HS-27A (cell line): ENCODE data around the gene MRPL2.

Experiments
- DNase-seq: peaks from one replicate; pipeline ENCODE4 v3.0.0-alpha.2; 2012; ENCODE audit warnings: low read depth, missing footprints

The MRPL2 gene

DNA sequence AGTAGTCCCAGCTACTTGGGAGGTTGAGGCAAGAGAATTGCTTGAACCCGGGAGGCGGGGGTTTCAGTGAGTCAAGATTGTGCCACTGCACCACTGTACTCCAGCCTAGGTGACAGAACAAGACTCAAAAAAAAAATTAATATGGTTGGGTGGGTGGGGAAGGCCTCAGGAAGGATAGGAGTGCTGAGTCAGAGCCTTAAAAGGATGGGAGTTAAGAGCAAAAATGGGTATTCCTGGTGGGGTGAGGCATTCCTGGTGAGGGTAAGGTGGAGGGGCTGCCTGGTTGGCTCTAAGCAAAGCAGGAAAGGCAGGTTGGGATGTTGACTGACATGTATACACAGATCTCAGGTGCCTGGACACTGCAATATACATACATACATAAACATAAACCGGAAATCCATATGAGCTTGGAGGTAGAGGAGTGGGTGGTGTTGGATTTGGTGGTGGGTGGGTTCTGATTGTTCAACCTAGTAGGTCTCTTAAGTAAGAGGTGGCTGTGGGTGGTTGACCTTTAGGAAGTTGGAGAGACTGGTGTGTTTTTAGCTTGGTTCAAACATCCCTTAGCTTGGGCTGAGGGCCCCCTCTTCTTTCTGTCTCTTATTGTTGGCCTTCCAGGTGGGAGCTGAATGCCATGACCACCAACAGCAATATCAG is 39.1 kb downstream of the MRPL2 start:
- DNase-seq: no peak

- no peak for DNase-seq
Observed at GRCh38 chr6:43019152-43019551, 40.1 kb downstream of the MRPL2 start.

DNA sequence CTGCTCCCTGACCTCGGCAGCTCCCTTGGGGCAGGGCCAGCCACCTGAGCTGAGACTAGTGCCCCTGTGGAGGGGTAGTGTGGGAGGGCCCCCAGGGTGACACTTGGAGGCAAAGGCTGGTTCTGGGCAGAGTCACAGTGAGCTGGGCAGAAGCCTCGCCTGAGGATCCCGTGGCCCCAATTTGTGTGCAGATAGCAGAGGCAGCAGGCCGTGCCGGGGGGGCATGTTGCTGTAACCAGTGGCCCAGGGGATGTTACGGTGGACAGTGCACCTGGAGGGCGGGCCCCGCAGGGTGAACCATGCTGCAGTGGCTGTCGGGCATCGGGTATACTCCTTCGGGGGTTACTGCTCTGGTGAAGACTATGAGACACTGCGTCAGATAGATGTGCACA is 42.3 kb downstream of the MRPL2 start:
- no peak for DNase-seq

DNA sequence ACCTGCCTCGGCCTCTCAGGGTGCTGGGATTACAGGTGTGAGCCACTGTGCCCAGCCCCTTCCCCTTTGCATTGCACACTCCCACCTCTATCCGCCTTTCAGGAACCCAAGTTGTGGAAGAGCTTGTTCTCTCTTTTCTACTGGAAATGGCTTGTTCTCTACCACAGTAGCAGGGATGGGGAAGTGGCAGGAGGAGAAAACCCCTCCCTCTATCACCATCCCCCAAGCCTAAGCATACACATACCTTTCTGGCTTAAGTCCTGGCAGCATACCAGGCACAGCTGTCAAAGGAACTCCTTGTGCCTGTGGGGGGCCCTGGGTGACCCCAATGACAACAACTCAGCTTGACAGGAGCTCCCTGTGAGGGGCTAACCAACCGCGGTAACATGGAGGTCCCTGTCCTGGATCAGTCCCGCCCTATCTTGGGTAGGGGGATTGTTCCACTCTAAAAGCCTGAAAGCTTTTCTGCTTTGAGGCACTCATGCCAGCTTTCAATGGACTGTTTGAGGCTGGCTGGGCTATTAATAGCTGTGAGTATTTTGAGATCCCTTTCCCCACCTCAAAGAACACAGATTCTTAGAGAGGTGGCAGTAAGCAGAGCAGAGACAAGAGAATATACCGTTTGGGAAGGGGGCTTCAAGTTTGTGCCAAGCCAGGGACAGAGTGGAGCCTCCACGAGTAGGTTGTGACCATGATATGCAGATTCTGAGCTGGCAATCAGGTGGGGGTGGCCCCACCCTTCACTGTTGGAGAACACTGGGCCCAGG is 42.9 kb downstream of the MRPL2 start:
- no peak for DNase-seq

DNA sequence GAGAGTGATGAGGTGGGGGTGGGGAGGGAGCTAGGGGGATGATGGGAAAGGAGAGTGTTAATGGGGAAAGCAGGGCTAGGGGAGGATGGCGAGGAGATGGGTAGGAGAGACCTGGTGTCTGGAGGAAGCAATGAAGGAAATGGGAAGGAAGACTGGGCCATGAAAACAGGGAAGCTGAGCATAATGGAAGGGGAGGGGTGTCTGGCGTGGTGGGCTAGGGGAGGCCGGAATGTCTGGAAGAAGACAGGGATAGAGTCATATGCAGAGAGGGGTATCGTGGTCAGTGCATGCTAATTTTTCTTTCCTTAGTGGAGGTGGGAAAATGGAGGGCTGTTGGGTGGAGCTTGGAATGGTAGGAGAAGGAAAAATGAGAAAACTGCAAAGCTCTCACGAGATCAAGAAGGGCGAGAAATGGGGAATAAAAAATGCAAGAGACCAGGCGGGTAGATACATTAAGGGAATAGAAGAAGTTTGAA is 44.8 kb downstream of the MRPL2 start:
- no peak for DNase-seq

- DNase-seq: peak; percentile 100
Observed at GRCh38 chr6:43013843-43014433, 45.3 kb downstream of the MRPL2 start, which contains the start of the genes KLHDC3 and MEA1. KLHDC3 (plus strand) TSS chr6:43014249; CDS start chr6:43017193, 2,944 bp downstream. MEA1 (minus strand) TSS chr6:43013946; CDS start chr6:43013813, 133 bp downstream.

GRCh38 chr6:43013097-43013842 is 46.0 kb downstream of the MRPL2 start:
- peak; percentile 31 for DNase-seq

DNA sequence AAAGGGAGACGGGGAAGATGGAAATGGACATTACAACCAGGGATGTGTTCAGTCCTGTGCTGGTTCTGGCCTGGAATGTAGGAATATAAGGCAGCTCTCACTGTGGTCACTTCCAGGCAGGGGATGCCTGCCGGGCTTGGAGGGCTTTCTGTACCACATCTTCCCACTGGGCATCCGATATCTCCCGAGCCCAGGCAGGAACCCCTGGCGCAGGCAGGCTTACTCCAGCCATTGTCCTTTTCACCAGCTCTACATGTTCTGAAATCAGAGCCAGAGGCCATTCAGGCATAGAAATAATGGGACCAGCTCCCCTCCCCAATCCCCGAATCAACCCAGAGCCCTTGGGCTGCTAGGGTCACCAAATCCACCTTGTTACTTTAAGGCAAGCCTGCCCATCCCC is 46.9 kb downstream of the MRPL2 start:
- no peak for DNase-seq

GRCh38 chr6:43011207-43011606 is 48.0 kb downstream of the MRPL2 start:
- no peak for DNase-seq

GRCh38 chr6:43009124-43009523 is 50.1 kb downstream of the MRPL2 start:
- no peak for DNase-seq

DNA sequence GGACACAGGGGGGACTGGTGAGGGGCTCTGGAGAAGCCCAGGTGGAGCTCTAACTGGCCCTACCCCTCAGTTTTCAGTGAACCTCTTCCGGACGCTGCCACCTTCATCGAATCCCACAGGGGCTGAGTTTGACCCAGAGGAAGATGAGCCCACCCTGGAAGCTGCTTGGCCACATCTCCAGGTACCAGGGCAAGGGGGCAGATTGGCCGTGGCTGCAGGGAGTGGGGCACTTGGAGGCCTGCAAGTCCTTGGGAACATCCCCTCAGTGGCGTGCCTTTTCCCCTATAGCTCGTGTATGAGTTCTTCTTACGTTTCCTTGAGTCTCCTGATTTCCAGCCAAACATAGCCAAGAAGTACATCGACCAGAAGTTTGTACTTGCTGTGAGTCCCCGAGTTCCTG is 52.1 kb downstream of the MRPL2 start:
- no peak for DNase-seq

GRCh38 chr6:43006251-43006650 is 53.0 kb downstream of the MRPL2 start:
- no peak for DNase-seq

- no peak for DNase-seq
Observed at GRCh38 chr6:43005844-43006243, 53.4 kb downstream of the MRPL2 start.
